Stimulated activated CD8-positive, alpha-beta memory T cell treated with anti-CD3 and anti-CD28 coated beads, Interleukin-7, amount 100 ng/mL, for 4 hours (primary cell): Measurements from ENCODE around the gene NCKIPSD.

Experiments
- DNase-seq, 2 donors: peaks; one replicate each; pipeline ENCODE4 v3.0.0-alpha.2; 2020; ENCODE audit warnings: low read depth in 2 of 2

Gene NCKIPSD

DNA sequence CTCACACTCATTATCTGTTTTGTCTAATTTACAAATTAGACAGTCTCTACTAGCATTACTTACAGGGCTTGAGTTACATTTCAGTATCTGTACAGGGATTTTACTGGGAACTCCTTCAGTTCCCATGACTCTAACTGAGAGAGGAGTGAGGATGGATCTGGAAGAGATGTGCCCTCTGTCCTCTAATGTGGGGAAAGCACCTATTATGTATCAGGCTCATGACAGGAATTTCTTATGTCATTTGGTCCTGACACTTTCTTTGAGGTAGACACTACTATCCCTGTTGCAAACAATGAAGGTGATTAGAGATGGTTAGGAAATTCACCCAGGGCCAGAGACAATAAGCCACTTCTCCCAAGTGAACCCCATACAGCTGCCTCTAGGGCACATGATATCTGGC is 10.9 kb upstream of the NCKIPSD start:
- DNase-seq, result no peak

DNA sequence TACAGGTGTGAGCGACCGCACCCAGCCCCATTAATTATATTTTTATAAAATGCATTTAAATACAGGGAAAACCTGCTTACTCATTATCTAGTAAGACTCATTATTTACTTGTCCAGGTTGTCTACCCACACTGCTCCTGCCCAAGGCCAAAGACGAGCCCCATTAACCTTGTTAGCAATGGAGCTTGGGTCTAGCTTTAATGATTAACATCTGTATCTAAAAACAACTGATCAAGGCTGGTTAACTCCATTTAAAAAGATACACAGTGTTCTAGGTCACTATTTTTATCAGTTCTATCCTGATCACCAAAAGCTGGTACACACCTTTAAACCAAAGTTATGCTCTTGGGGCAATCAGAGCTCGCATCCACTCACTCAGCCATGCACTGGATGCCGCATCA is 10.4 kb upstream of the NCKIPSD start:
- DNase-seq, result no peak

DNA sequence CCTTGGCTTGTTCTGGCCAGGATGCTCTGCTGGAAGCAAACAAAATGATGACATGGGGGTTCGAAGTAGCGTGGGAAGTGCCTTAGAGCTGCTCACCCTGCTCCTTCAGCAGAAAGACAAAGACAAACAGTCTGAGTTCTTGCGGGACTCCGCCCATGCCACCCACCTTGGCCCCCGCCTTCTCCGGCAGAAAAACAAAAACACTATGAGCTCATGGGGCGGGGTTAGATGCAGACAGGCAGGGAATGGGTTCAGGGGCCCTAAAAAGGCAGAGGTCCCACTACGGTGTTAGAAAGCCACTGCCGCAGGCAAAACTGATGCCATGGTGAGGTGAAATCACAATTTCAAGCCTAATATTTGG is 9.7 kb upstream of the NCKIPSD start:
- no peak for DNase-seq

DNA sequence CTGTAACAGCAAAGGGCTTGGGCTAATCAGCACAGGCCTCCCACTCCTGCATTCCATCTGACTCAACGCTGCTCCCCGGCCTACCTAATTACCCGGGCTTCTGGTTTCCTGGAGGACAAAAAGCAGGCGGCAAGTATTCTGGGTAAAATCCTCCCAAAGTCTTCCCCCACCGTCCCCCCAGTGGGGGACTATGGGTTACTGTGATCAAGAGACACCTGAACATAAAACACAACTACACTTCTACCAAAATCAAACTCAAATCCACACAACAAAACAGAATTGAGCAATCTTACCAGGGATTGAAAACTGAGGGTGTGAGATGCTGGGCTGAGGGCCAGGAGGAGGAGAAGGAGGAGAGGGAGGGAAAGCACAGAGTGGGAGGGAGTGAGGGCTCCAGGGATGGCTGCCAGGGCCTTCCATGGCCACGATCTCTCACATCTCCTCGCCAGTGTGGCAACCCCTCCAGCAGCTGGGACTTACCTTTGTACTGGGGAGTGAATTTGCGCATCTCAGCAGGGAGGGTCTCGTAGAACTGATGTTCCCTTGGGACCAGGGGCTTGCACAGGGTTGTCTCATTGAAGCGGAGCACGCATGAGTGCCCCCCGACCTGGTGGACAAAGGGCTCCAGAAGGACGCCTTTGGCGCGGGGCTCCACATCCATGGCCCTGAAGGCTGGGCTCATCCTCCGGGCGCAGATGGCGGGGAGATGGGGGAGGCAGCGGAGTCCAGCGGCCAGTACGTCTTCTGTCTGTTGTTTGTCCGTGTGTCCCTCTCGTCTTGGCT is 9.1 kb upstream of the NCKIPSD start:
- DNase-seq, result no peak

DNA sequence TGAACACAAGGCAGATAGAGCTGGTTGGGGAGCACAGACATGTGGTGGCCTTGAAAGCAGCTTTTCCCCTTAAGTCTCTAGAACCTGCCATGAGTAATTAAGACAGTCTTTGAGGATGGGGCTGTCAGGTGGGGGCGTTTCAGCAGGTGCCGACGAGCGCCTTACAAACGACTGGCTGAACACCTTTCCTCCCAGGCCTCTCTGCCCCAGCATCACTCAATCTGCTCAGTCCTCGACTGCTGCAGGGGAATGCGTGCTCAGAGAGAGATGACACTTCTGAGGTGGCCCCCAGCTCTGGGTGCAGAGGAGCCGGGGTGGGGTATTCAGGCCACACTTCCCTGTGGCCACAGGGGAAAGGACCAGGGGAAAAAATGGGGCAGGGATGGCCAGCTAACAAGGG is 8.1 kb upstream of the NCKIPSD start:
- no peak for DNase-seq

DNA sequence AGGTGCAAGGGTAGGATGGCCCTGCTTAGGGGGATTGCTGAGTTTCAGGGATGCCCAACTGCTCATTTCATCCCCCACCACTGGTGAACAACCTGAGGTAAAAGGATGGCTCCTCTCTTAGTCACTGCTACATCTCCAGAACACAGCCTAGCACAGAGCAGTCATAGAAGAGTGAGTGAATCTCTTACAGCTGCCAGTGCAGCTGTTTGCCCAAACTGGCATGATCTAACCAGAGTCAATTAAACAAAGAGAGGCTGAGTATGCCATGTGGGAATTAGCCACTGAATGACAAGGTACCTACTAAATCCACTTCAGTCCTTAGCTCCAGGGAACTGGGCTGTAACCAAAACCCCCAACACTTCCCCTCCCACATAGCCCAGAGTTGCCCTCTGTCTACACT is 6.8 kb upstream of the NCKIPSD start:
- no peak for DNase-seq

DNA sequence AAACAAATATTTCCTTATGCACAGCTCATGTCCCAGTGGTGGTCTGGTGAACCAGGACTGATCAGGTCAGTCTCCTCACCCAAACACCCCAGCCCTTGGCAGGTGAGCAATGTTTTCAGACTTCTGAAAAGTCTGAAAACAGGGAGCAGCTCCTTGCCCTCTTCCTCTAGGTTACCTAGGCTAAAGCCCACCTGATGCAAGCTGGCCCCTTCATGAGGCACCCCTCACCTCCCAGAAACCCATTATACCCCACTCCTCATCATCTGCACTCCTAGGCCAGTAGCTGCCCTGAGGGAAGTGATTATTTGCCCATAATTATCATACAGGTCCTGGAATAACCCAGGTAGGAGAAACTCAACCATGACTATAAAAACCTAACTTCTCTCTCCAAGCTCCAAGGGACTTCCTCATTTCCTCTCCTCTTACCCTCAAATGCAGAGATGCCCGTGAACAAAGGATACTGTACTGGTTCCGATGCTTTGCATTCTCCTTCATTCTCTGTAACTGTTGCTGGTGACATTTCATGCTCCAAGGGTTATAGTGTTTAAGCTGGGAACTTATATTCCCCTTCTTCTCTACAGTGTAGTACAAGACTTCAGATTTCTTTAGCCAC is 5.2 kb upstream of the NCKIPSD start:
- no peak for DNase-seq

DNA sequence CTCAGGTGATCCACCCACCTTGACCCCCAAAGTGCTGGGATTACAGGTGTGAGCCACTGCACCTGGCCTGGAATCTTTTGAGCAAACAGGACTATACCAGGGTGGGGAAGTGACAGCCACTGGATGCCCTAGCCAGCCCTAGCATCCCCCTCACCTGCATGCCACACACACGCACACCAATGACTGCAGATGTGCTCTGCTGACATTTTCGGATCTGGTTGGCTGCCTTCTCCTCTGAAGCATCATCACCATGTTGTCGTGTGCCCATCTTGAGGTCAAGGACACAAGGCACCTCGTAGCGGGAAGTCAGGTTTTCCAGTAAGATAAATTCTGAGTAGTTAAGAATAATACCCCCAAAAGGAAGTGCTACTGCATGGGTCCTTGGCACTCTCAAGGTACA is 3.7 kb upstream of the NCKIPSD start:
- no peak for DNase-seq

DNA sequence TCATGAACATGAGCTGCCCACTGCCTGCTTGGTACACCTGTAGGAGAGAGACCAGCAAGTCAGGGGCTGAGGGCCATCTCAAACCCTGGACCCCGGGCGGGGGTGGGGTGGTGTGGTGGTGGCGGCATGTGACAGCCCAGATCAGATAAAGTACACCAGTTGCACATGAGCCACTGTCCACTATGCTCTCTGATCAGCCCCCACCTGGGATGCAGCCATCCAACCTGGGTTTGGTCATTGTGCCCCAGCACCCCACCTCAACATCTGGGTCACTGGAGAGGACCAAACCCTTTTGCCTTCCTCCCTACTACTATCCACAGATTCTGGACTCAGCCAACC is 3.0 kb upstream of the NCKIPSD start:
- no peak for DNase-seq

DNA sequence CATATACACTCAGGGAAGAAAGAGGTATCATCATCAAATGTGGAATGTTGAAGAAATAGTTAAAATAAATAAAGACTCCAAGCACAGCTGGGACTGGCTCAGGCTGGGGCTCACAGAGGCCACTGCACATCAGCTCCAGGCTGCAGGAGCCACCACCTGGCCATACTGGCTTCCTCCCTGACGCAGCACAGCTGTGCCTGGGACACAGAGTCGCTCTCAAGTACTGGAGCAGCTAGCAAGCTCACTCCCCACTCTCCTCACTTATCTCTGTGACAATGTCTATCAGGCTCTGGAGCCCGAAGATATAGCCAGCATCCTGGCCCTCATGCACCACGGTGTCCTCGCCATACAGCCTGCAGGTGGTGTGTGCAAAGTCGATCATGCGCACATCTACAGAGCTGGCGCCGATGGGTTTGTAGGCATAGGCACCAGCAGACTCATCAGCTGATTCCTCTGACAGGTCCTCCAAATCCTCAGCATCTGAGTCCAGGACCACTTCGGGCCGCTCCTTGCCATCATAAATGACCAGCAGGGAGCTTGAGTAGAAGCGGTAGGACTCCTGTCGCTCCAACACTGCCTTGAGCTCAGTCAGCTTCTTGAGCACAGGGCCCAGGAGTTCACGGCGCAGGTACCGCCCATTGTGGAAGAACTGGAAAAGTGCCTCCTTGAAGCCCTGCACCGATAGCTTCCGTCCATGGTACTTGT is 2.5 kb upstream of the NCKIPSD start:
- no peak for DNase-seq

DNA sequence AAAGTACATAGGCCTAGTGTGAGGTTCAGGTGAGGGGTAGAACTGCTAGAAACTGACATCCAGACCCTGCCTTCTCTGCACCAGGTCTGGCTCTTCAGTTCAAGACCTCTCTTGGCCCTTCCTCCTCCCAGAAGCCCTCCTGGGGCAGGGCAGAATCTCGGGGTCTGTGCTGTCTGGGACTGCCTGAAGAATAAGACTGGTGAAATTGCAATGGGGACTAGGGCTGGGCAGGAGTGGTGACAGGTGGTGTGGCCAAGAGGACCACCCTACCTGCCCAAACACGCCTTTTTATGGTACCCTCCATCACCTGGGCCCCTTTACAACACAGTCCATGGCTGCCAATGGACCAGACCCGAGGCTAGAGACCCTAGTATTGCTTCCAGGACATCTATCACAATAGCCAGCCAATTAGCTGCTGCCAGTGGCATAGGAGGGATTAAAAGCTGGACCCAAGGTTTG is 1.5 kb upstream of the NCKIPSD start:
- DNase-seq, result no peak

DNA sequence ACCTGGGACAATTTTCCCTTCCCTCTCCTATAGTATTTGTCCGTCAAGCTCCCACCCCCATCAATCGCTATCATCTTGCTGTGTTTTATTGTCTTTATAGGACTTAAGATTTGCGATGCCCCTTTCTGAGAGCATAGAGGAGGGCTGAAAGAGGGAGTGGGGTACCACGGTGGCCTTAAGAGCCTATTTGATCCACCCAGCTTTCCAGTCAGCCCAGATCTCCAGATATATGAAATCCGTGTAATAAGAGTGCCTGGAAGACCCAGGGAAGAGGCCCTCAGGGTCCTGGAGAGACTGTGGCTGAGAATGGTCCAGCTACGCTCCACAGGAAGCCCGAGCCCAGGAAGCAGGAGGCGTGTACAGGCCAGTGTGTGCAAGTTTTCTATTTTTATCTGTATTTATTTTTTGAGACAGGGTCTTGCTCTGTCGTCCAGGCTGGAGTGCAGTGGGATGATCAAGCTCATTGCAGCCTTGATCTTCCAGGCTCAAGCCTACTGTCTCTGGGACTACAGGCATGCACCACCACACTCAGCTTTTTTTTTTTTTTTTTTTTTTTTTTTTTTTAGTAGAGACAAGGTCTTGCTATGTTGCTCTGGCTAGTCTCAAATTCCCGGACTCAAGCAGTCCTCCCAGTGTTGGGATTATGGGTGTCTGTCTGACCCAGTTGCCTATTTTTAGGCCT is 964 bp upstream of the NCKIPSD start:
- DNase-seq, result no peak

DNA sequence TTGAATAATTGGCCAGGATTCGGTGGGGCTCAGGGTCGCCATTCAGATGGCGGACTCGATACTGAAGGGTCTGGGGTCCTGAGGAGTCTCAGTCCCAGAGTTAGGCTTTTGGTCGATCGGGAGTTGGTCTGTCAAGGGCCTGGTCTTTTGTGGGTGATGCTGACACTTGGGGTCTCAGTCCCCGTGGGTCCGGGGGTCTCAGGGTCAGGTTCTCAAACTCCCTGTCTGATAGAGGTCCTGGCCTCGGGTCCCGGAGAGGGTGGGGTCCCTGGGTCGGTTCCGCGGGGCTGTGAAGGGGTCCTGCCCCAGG is 467 bp downstream of the NCKIPSD start:
- no peak for DNase-seq

DNA sequence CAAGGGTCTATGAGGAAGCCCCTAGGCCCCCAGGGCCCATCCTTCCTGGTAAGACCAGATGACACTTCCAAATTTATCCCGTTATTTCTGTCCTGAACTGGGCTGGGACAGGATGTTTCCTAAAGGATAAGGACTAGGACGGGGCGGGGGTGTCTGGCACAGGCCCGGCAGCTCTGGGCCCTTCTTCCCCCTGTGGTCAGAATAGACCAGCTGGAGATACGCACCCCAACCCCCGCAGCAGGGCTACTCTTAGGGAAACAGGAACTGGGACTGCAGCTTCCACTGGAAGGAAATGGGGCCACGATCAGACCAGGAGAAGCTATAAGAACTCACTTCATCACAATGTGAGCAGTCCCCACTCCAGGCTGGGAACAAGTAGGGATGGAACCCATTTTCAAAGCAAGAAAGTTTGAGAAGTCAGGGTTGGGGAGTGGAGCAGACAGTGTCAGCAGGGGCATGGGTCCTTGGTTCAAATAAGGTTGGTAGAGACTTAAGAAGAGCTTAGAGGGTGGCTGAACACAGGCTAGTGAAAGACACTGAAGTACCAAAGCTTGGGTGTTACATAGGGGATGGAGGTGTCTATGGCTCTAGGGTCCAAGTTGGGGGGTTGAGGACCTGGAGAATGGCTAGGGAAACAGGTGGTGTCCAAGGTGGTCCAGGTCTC is 1.1 kb downstream of the NCKIPSD start:
- no peak for DNase-seq

DNA sequence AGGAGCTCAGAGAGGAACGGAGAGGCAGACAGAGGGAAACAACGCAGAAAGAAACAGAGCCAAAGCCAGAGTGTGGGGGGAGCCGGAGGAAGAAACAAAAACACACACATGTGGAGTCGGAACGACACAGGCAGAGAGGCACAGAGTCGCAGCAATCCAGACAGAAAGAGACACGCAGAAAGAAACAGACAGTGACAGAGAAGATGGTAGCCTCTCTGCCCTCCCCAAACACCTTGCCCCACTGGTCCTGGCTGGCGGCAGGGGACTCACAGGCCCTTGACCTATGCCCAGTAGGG is 1.7 kb downstream of the NCKIPSD start:
- no peak for DNase-seq

DNA sequence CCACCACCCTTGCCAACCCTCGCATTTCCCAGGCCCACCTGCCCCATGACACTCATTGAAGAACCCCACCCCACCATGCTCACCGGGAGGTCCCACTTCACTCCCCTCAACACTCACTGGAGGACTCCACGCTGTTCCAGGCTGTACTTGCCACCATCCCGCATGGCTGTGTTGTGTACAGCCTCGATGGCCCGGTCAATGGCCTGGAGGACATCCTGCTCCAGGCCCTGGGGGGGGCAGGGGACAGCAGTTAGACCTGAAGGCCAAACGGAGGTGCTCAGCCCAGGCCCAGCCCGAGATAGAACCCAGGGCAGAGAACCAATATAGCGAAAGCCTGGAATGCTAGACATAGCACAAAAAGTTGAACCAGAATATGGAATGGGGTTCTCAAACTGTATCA is 2.9 kb downstream of the NCKIPSD start:
- DNase-seq, result no peak

DNA sequence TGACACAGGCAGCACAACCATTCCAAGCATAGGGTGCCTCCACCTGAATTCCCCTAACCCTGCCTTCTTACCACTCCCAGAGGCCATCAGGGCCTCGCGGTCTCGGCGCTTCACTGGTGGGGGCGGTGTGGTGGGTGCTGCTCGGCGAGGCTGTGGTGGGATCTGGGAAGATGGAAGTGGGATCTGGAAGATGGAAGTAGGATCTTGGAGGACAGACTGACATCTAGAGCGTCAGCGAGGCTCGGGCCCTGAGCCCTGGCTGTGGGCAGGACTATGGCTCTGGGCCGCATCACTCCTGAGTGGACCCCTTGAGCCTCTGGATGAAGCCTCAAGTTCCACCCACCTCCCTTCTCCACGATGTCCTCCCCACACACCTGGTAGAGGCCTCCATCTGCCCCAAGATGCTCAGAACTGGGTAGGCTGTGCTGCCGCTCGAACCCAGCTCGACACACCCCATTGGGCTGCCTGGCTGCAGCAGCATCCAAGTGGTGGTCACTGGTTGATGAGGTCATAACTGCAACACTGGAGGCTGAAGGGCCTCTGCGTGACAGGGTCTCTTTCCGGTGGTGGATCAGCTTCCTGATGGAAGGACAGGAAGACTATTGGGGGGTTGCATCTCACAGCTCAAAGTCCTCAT is 3.6 kb downstream of the NCKIPSD start:
- no peak for DNase-seq

DNA sequence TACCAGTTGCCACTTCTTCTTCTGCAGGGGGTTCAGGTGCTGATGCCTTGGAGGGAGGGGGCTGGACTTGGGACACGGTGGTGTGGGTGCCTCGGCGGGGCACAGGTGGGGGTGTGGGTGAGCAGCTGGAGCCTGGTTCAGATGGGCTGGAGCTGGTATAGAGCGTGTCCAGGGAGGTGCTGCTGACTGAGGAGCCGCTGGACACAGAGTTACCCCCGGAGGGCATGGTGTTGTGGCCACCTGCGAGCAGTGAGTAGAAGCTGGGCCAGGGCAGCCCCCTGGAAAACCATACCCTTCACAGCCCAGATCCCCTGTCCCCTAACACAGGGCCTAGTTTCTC is 4.2 kb downstream of the NCKIPSD start:
- DNase-seq, result no peak

DNA sequence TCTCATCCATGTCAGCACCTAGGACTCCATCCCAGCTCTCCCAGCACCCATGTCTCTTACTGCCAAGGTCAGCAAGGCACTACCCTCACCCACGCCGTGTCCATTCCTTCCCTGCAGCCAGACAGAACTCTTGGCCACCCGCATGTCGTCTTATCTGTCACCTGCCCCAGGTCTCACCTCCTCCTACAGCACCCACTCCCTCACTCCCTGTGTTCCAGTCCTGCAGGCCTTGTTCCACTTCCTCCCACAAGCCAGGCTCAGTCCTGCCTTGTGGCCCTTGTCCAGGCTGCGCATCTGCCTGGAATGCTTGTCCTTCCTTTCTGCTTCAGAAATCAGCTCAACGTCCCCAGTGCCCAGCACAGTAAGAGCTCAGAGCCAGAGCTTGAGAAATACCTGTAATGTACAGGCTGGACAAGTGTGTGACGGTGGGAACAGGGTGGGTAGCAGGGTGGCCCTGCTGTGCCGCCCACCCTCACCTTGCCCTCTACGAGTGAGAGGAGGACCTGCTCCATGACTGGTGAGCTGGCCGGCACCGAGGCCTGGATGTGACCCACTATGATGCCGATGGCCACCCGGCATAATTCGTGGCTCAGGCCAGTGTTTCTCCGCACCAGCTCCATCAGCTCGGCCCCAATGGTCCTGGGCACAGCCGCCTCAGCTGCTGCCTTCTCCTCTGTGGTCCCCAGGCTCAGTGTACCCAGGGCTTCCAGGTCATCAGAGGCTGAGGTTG is 4.7 kb downstream of the NCKIPSD start:
- no peak for DNase-seq

DNA sequence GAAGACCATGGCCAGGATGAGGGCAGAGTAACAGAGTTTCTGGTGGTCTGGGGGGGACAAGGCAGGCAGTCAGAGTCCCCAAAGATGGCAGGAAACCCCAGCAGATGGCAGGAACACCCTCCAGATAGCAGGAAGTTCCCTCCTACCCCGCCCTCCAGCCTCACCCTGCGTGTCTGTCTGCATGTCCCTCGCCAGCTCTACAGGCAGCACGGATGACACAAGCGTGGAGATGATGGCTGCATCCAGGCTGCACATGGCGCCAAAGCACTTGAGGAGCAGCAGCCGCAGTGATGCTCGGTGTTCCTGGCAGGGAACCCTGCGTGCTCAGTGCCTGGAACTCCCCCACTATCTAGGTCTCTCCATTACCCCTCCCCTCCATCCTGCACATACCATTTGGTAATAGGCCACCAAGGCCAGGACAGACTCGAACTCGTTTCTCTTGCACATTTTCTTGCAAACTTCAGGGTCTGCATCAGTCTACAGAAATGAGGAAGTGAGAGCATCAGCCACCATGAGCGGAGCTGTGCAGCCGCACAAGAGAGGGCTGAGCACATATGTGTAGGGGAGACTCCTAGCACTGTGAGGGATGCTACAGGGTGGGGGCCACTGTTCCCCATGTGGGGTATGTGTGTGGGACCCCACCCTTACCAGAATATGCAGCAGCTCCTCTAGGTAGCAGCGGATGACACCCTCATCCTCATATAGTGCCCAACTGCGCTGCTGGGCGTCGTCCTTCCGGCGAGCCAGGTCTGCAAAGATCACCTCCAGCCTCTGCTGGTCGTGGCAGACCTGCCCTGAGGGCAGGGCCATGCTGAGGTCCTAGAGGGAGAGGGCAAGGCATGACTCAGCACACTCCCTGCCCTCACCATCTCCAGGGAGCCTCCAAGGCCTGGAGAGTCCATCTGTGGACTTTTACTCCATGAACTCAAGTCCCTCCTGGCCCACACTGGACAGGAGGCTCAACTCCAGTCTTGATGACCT is 6.0 kb downstream of the NCKIPSD start:
- no peak for DNase-seq
